Body of pancreas (tissue), 4 donors: ENCODE data around the gene CNOT6.

Experiments used
- POLR2A ChIP-seq, 3 donors: fragments of 450-650 bp; IDR thresholded peaks; one replicate each; pipeline ENCODE4 v1.6.1; 2016; ENCODE audit warnings: antibody characterized with exemption in 3 of 3, mild to moderate bottlenecking in 2 of 3
- TF ChIP-seq, protein P1 (sequence below), 7 experiments: fragments of 450-650 bp in 4 of 7; fragments of 200-600 bp in 3 of 7; sonication (generic) in 3 of 7; IDR thresholded peaks; one replicate each; pipeline ENCODE4 v1.5.1; 2016 to 2019; ENCODE audit warnings: antibody characterized with exemption in 7 of 7

DNA sequence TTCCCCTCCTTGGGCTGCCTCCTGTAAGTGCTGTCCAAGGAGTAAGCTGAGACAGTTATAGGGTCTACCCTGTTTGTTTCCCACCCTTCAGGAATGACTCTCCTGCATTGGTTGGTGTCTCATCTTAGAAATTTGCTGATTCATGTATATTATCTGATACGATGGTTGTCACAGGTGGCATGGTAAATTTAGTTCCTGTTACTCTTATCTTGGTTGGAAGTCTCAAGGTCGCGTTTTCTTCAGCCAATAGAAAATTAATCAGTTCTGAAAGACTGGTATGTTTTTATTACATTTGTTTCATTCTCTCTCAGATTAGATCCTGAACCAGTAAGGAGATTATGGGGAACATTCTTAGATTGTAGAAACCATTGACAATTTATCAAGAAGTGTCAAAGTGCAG lies 54.4 kb downstream of the CNOT6 start:
- TF ChIP-seq, protein P1, sequence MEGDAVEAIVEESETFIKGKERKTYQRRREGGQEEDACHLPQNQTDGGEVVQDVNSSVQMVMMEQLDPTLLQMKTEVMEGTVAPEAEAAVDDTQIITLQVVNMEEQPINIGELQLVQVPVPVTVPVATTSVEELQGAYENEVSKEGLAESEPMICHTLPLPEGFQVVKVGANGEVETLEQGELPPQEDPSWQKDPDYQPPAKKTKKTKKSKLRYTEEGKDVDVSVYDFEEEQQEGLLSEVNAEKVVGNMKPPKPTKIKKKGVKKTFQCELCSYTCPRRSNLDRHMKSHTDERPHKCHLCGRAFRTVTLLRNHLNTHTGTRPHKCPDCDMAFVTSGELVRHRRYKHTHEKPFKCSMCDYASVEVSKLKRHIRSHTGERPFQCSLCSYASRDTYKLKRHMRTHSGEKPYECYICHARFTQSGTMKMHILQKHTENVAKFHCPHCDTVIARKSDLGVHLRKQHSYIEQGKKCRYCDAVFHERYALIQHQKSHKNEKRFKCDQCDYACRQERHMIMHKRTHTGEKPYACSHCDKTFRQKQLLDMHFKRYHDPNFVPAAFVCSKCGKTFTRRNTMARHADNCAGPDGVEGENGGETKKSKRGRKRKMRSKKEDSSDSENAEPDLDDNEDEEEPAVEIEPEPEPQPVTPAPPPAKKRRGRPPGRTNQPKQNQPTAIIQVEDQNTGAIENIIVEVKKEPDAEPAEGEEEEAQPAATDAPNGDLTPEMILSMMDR (IDR thresholded peaks at IDR 0.05) = no peak
- TF ChIP-seq POLR2A (IDR thresholded peaks at IDR 0.05) = no peak
